ENCODE results near the gene KCNK17.

DNA sequence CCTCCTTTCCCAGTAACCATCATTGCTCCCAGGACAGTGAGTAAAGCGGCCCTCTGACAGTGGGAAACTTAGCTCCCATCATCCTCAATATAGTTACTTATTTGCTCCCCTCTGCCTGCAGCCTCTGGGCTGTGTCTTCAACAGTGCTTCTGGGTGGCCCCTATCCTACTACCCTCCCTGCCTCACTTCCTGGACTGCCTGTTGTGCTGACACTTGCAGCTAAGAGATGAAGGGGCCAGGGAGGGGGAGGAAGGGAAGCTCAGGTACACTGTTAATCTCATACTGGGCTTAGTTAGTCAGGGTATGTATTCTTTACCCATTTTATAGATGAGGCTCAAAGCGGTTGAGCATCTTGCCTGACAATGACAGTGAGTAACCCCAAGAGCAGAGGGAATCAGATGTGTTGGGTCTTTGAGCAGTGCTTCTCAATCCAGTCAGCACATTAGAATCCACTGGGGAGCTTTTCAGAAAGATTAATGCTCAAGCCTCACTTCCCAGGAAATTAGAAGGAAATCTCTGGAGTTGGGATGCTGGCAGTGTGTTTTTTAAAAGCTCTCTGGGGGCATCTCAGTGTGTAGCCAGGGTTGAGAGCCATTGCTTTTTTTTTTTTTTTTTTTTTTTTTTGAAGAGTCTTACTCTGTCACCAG is 57.8 kb downstream of the KCNK17 start:
- no peak for TF ChIP-seq POLR2A (IDR thresholded peaks at IDR 0.05)
- TF ChIP-seq, protein P1, sequence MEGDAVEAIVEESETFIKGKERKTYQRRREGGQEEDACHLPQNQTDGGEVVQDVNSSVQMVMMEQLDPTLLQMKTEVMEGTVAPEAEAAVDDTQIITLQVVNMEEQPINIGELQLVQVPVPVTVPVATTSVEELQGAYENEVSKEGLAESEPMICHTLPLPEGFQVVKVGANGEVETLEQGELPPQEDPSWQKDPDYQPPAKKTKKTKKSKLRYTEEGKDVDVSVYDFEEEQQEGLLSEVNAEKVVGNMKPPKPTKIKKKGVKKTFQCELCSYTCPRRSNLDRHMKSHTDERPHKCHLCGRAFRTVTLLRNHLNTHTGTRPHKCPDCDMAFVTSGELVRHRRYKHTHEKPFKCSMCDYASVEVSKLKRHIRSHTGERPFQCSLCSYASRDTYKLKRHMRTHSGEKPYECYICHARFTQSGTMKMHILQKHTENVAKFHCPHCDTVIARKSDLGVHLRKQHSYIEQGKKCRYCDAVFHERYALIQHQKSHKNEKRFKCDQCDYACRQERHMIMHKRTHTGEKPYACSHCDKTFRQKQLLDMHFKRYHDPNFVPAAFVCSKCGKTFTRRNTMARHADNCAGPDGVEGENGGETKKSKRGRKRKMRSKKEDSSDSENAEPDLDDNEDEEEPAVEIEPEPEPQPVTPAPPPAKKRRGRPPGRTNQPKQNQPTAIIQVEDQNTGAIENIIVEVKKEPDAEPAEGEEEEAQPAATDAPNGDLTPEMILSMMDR (IDR thresholded peaks at IDR 0.05) = no peak

Data from Peyer's patch (tissue), 4 donors.